H1 (cell line): ENCODE results near the gene EGFLAM. TPM values are rescaled to one million over a fixed set of nuclear protein-coding genes. Genes with fewer than 3 reads are reported as not detected.

Source experiments
- CTCF ChIA-PET: fragments of 300-600 bp; sonication (Branson Sonifier 250); formaldehyde crosslinking; loops from one replicate; lab custom pipeline; 2021; ENCODE audit not compliant: partially characterized antibody; lab: Charles Lee
- POLR2A ChIA-PET: fragments of 300-600 bp; sonication (Branson Sonifier 250); formaldehyde crosslinking; loops from one replicate; lab custom pipeline; 2021; ENCODE audit warnings: inconsistent platforms; ENCODE audit not compliant: partially characterized antibody; lab: Charles Lee
- DNase-seq, 2 experiments: peaks; one replicate each; pipeline versions ENCODE4 v3.0.0 to v3.0.0-alpha.2; 2010 to 2022; ENCODE audit warnings: low spot score in 2 of 2, low read depth in 1 of 2, mixed read lengths in 1 of 2
- FAIRE-seq: peaks from 2 replicates; lab custom pipeline; 2011; peaks lifted over from hg19 to GRCh38; lab: Jason Lieb, UNC
- H2AFZ ChIP-seq: 2 replicates; pipeline ENCODE4 v1.8.1; 2012; ENCODE audit warnings: low read length, inconsistent platforms
- H2AK5ac ChIP-seq: 2 replicates; pipeline ENCODE4 v1.6.1; 2013; ENCODE audit warnings: low read depth, low read length
- H2BK120ac ChIP-seq: replicated peaks from 2 replicates; pipeline ENCODE3; 2013; ENCODE audit warnings: low read depth, low read length, inconsistent platforms
- H2BK12ac ChIP-seq: 2 replicates; pipeline ENCODE4 v1.6.1; 2013; ENCODE audit warnings: low read depth, low read length
- H2BK15ac ChIP-seq: 2 replicates; pipeline ENCODE4 v1.6.1; 2013; ENCODE audit warnings: low read length
- H2BK20ac ChIP-seq: 2 replicates; pipeline ENCODE4 v1.6.1; 2013; ENCODE audit warnings: low read length
- H2BK5ac ChIP-seq: 2 replicates; pipeline ENCODE4 v1.6.1; 2013; ENCODE audit warnings: low read depth, low read length
- H3K14ac ChIP-seq: 2 replicates; pipeline ENCODE4 v1.6.1; 2013; ENCODE audit warnings: inconsistent platforms; ENCODE audit not compliant: insufficient read length
- H3K18ac ChIP-seq: 2 replicates; pipeline ENCODE4 v1.6.1; 2013; ENCODE audit warnings: low read length; ENCODE audit errors: extremely low read depth
- H3K23ac ChIP-seq: 2 replicates; pipeline ENCODE4 v1.6.1; 2013; ENCODE audit warnings: inconsistent platforms; ENCODE audit not compliant: insufficient read length
- H3K23me2 ChIP-seq: 2 replicates; pipeline ENCODE4 v1.6.1; 2013; ENCODE audit warnings: low read depth, low read length
- H3K27ac ChIP-seq: 2 replicates; pipeline ENCODE4 v1.6.1; 2011; ENCODE audit warnings: low read depth, low read length, inconsistent platforms
- H3K27me3 ChIP-seq, 4 experiments: replicated peaks in 1 of 4; 1 replicate in 1 of 4; 2 replicates in 3 of 4; pipeline versions ENCODE4 v1.6.1 to v1.8.1; 2011 to 2013; ENCODE audit warnings: low read length in 3 of 4, mild to moderate bottlenecking in 3 of 4, inconsistent platforms in 2 of 4, mixed read lengths in 2 of 4, moderate library complexity in 1 of 4; ENCODE audit not compliant: control insufficient read depth in 3 of 4, insufficient read depth in 3 of 4; ENCODE audit errors: extremely low read depth in 1 of 4
- H3K36me3 ChIP-seq, 4 experiments: 2 replicates each; pipeline versions ENCODE4 v1.6.1 to v1.8.1; 2011 to 2013; ENCODE audit warnings: mild to moderate bottlenecking in 4 of 4, low read length in 3 of 4, moderate library complexity in 2 of 4, control low read depth in 1 of 4, inconsistent platforms in 1 of 4; ENCODE audit not compliant: insufficient read depth in 4 of 4, control insufficient read depth in 2 of 4
- H3K4ac ChIP-seq: replicated peaks from 2 replicates; pipeline ENCODE3; 2013; ENCODE audit warnings: low read length, low read depth, mixed read lengths, inconsistent platforms; ENCODE audit not compliant: insufficient read length
- H3K4me1 ChIP-seq, 4 experiments: replicated peaks in 1 of 4; 1 replicate in 1 of 4; 2 replicates in 3 of 4; pipeline versions ENCODE4 v1.6.1 to v1.8.1; 2011 to 2013; ENCODE audit warnings: low read length in 3 of 4, inconsistent platforms in 2 of 4, mixed read lengths in 1 of 4; ENCODE audit not compliant: insufficient read depth in 4 of 4, control insufficient read depth in 3 of 4
- H3K4me2 ChIP-seq, 2 experiments: 2 replicates each; pipeline versions ENCODE4 v1.6.1 to v1.8.1; 2011 to 2013; ENCODE audit warnings: low read depth in 2 of 2, low read length in 2 of 2, control low read depth in 1 of 2, inconsistent platforms in 1 of 2, mild to moderate bottlenecking in 1 of 2; ENCODE audit not compliant: insufficient read depth in 1 of 2
- H3K4me3 ChIP-seq, 4 experiments: fragments of 200-600, 300-600 bp in 1 of 4; sonication (generic), shearing (Covaris generic), sonication (Bioruptor Twin) in 1 of 4; 2 replicates each; pipeline versions ENCODE4 v1.5.1 to v1.8.1; 2011 to 2016; ENCODE audit warnings: low read length in 4 of 4, low read depth in 3 of 4, control low read depth in 2 of 4, inconsistent platforms in 2 of 4, mild to moderate bottlenecking in 2 of 4, mixed read lengths in 1 of 4, moderate library complexity in 1 of 4; ENCODE audit not compliant: insufficient read depth in 2 of 4; ENCODE audit errors: extremely low read depth in 1 of 4
- H3K56ac ChIP-seq: replicated peaks from 2 replicates; pipeline ENCODE3; 2013; ENCODE audit warnings: low read depth, mild to moderate bottlenecking, mixed read lengths, low read length, inconsistent platforms; ENCODE audit not compliant: insufficient read length
- H3K79me1 ChIP-seq: 2 replicates; pipeline ENCODE4 v1.6.1; 2013; ENCODE audit warnings: low read depth, low read length, control low read depth
- H3K79me2 ChIP-seq, 2 experiments: 2 replicates each; pipeline versions ENCODE4 v1.6.1 to v1.8.1; 2012 to 2013; ENCODE audit warnings: low read length in 2 of 2, mild to moderate bottlenecking in 2 of 2, inconsistent platforms in 1 of 2; ENCODE audit not compliant: insufficient read depth in 2 of 2, control insufficient read depth in 1 of 2
- H3K9ac ChIP-seq, 4 experiments: replicated peaks in 1 of 4; 1 replicate in 1 of 4; 2 replicates in 3 of 4; pipeline versions ENCODE4 v1.6.1 to v1.8.1; 2011 to 2013; ENCODE audit warnings: low read depth in 3 of 4, low read length in 3 of 4, control low read depth in 2 of 4, mild to moderate bottlenecking in 2 of 4, moderate library complexity in 2 of 4, inconsistent platforms in 1 of 4; ENCODE audit errors: extremely low read depth in 1 of 4
- H3K9me3 ChIP-seq, 2 experiments: 2 replicates each; pipeline versions ENCODE4 v1.6.1 to v1.8.1; 2012 to 2013; ENCODE audit warnings: mild to moderate bottlenecking in 2 of 2, moderate library complexity in 2 of 2, control low read depth in 1 of 2, inconsistent platforms in 1 of 2, low read depth in 1 of 2, low read length in 1 of 2, mixed read lengths in 1 of 2; ENCODE audit not compliant: insufficient read depth in 2 of 2
- H4K20me1 ChIP-seq, 2 experiments: replicated peaks in 1 of 2; 2 replicates each; pipeline versions ENCODE3 to v1.8.1; 2011 to 2013; ENCODE audit warnings: inconsistent platforms in 2 of 2, low read length in 2 of 2, mild to moderate bottlenecking in 1 of 2; ENCODE audit not compliant: insufficient read depth in 2 of 2, control insufficient read depth in 1 of 2
- H4K5ac ChIP-seq: 2 replicates; pipeline ENCODE4 v1.6.1; 2013; ENCODE audit warnings: low read length, low read depth, mixed read lengths, inconsistent platforms; ENCODE audit not compliant: insufficient read length
- H4K8ac ChIP-seq: 2 replicates; pipeline ENCODE4 v1.8.0; 2013; ENCODE audit warnings: mild to moderate bottlenecking, moderate library complexity, low read length, inconsistent platforms; ENCODE audit not compliant: insufficient read depth; ENCODE audit errors: extremely low read depth
- H4K91ac ChIP-seq: replicated peaks from 2 replicates; pipeline ENCODE3; 2013; ENCODE audit warnings: low read length, mixed read lengths, inconsistent platforms; ENCODE audit not compliant: insufficient read length
- BACH1 ChIP-seq: IDR thresholded peaks from 2 replicates; pipeline ENCODE4 v1.6.1; 2012; ENCODE audit warnings: low read length, improper control_type of control experiment
- CEBPB ChIP-seq: IDR thresholded peaks from 2 replicates; pipeline ENCODE4 v1.6.1; 2012; ENCODE audit warnings: low read depth, low read length
- FOSL1 ChIP-seq: IDR thresholded peaks from 2 replicates; pipeline ENCODE4 v1.6.1; 2011; ENCODE audit warnings: mild to moderate bottlenecking, low read depth, low read length, moderate library complexity; ENCODE audit not compliant: insufficient read depth
- GTF2F1 ChIP-seq: IDR thresholded peaks from 2 replicates; pipeline ENCODE4 v1.6.1; 2012; ENCODE audit warnings: low read depth, low read length, improper control_type of control experiment, borderline replicate concordance
- JUND ChIP-seq: IDR thresholded peaks from 2 replicates; pipeline ENCODE4 v1.6.1; 2011; ENCODE audit warnings: mild to moderate bottlenecking, improper control_type of control experiment, low read length
- KDM4A ChIP-seq: IDR thresholded peaks from one replicate; pipeline ENCODE4 v1.7.1; 2012; ENCODE audit warnings: low read depth, mild to moderate bottlenecking, moderate library complexity, low read length, inconsistent platforms; ENCODE audit not compliant: severe bottlenecking
- KDM5A ChIP-seq: fragments of 200-600 bp; IDR thresholded peaks from 2 replicates; pipeline ENCODE4 v1.7.1; 2012; ENCODE audit warnings: mild to moderate bottlenecking, low read length, inconsistent platforms, mixed read lengths
- NANOG ChIP-seq: IDR thresholded peaks from 2 replicates; pipeline ENCODE4 v1.6.1; 2011; ENCODE audit warnings: low read length, low read depth, mild to moderate bottlenecking, inconsistent platforms; ENCODE audit not compliant: insufficient read depth, poor library complexity, severe bottlenecking
- RAD21 ChIP-seq, 2 experiments: IDR thresholded peaks in 1 of 2; conservative IDR thresholded peaks in 1 of 2; 2 replicates each; pipeline ENCODE4 v1.6.1; 2011; ENCODE audit warnings: low read depth in 2 of 2, low read length in 2 of 2, improper control_type of control experiment in 1 of 2, inconsistent platforms in 1 of 2, mild to moderate bottlenecking in 1 of 2, moderate library complexity in 1 of 2
- RNF2 ChIP-seq: fragments of 200-900, 300-1000 bp; sonication (generic); IDR thresholded peaks from 2 replicates; pipeline ENCODE4 v1.7.1; 2016; ENCODE audit warnings: borderline replicate concordance, low read depth, mild to moderate bottlenecking, antibody characterized with exemption, low read length; ENCODE audit not compliant: poor library complexity, severe bottlenecking; ENCODE audit errors: missing control alignments
- SIRT6 ChIP-seq: IDR thresholded peaks from one replicate; pipeline ENCODE4 v1.7.1; 2012; ENCODE audit warnings: low read length, inconsistent platforms
- SP4 ChIP-seq: IDR thresholded peaks from 2 replicates; pipeline ENCODE4 v1.6.1; 2012; ENCODE audit warnings: low read length, inconsistent platforms
- YY1 ChIP-seq: IDR thresholded peaks from 2 replicates; pipeline ENCODE4 v1.6.1; 2011; ENCODE audit warnings: low read depth, mild to moderate bottlenecking, low read length
- WGBS, 2 experiments: shearing (Covaris generic) in 1 of 2; methylation state at CpG; one replicate each; pipeline versions ENCODE4 v1.1.6 to v1.1.7; 2013 to 2015; ENCODE audit warnings: low lambda C conversion rate in 2 of 2, mixed read lengths in 2 of 2, inconsistent platforms in 1 of 2, low coverage in 1 of 2, missing lambda C conversion rate in 1 of 2; ENCODE audit not compliant: insufficient replicate concordance in 2 of 2, insufficient coverage in 1 of 2, insufficient read length in 1 of 2; ENCODE audit errors: extremely low coverage in 1 of 2, missing lambda C conversion rate in 1 of 2; 5-methylcytosine and 5-hydroxymethylcytosine counted together
- polyA plus RNA-seq, 7 experiments: library from polyadenylated mRNA; depleted of rRNA in 3 of 7; stranded (reverse) in 5 of 7; unstranded in 2 of 7; fragments of >200 nt in 5 of 7; fragments of 200-250 nt in 2 of 7; gene quantifications; 1 replicate in 5 of 7; 2 replicates in 1 of 7; 4 replicates in 1 of 7; pipeline versions ENCODE4 v1.2.1 to v1.2.3, GENCODE V29; 2011 to 2013; ENCODE audit warnings: missing spikeins in 2 of 7, mixed read lengths in 2 of 7
- total RNA-seq: library from RNA; stranded (reverse); fragmentation: NEBNext Ultra II Directional; extraction: Animal tissue kit (Norgen Biotek cat#: 25700); gene quantifications from 2 replicates; pipeline ENCODE4 v1.2.1, GENCODE V29; 2021

Gene EGFLAM
- total and polyA plus RNA-seq, 2 of the 8 experiments (the other 6 are each of a cell fraction or from before 2014, with no cell fraction given): 0.20 to 0.24 TPM

- no peak for FAIRE-seq
- Histone ChIP-seq H4K5ac (no peak overlapping the region), H3K27me3 (peaks cover 0 to 1% (median 0%) of the 10 kb centered on the region in 4 experiments; a peak in 1 of 7 replicates), H3K36me3 (no peaks in the 10 kb centered on the region), H2BK12ac (no peak overlapping the region), H3K4me3 (no peak overlapping the region), H3K14ac (no peak overlapping the region), H2AK5ac (no peak overlapping the region), H3K23me2 (no peaks in the 10 kb centered on the region), H3K27ac (no peak overlapping the region), H2BK15ac (no peak overlapping the region), H3K18ac (no peak overlapping the region), H2BK20ac (no peak overlapping the region), H3K23ac (no peak overlapping the region), H2BK120ac (no peak overlapping the region), H4K91ac (no peak overlapping the region), H3K4me2 (no peak overlapping the region), H3K4ac (no peak overlapping the region), H3K4me1 (no peaks in the 10 kb centered on the region), H4K8ac (no peak overlapping the region), H2BK5ac (no peak overlapping the region), H3K56ac (no peak overlapping the region), H3K9ac (no peak overlapping the region), H3K79me1 (no peaks in the 10 kb centered on the region), H3K79me2 (no peaks in the 10 kb centered on the region), H2AFZ (no peak overlapping the region), H3K9me3 (no peaks in the 10 kb centered on the region), H4K20me1 (no peaks in the 10 kb centered on the region)
- ChIA-PET POLR2A (no interaction called here), CTCF (interaction anchor here (0.5 kb wide), 1 partner anchor 97 kb away, joined by 3 read pairs; no protein-coding TSS in a partner anchor)
- TF ChIP-seq KDM4A (no peak), GTF2F1 (no peak), KDM5A (no peak), SP4 (no peak), SIRT6 (no peak), JUND (no peak), CEBPB (no peak), NANOG (no peak), RNF2 (no peak), BACH1 (no peak), RAD21 (IDR thresholded peaks at IDR 0.05 in 1 of 2, conservative IDR thresholded peaks at IDR 0.05 in 1 of 2; ENCODE audit: low read depth in 2 of 2, low read length in 2 of 2) (no peak), FOSL1 (no peak), YY1 (no peak)
- DNase-seq: no peak
- 82% methylated on average over 4 of the region's 4 CpGs; no CpG with 5 or more reads in 1 of the 2 experiments for WGBS, 2 experiments
Measured at GRCh38 chr5:38344891-38345290, 86.5 kb downstream of the EGFLAM start.
